Liver (tissue), 9 donors: Measurements from ENCODE around the gene SLC35E1. TPM values are rescaled to one million over a fixed set of nuclear protein-coding genes. Genes with fewer than 3 reads are reported as not detected.

Source experiments
- DNase-seq: peaks from one replicate; pipeline ENCODE4 v3.0.0-alpha.2; 2017; ENCODE audit warnings: low spot score
- H3K27ac ChIP-seq, 2 donors: one replicate each; pipeline ENCODE4 v1.7.0; 2013; ENCODE audit warnings: inconsistent platforms in 2 of 2, low read length in 2 of 2, control low read depth in 1 of 2, low read depth in 1 of 2, mild to moderate bottlenecking in 1 of 2
- H3K27me3 ChIP-seq, 4 donors: one replicate each; pipeline versions ENCODE4 v1.6.1 to v1.7.0; 2013; ENCODE audit warnings: low read length in 3 of 4, inconsistent platforms in 1 of 4, mild to moderate bottlenecking in 1 of 4, moderate library complexity in 1 of 4; ENCODE audit not compliant: control insufficient read depth in 4 of 4, insufficient read depth in 4 of 4
- H3K36me3 ChIP-seq, 4 donors: one replicate each; pipeline versions ENCODE4 v1.6.1 to v1.7.0; 2013; ENCODE audit warnings: low read length in 3 of 4, mild to moderate bottlenecking in 3 of 4, low read depth in 1 of 4, moderate library complexity in 1 of 4; ENCODE audit not compliant: control insufficient read depth in 4 of 4, insufficient read depth in 3 of 4
- H3K4me1 ChIP-seq, 4 donors: one replicate each; pipeline versions ENCODE4 v1.6.1 to v1.7.0; 2013; ENCODE audit warnings: low read length in 3 of 4, mild to moderate bottlenecking in 3 of 4, moderate library complexity in 1 of 4; ENCODE audit not compliant: control insufficient read depth in 4 of 4, insufficient read depth in 4 of 4
- H3K4me3 ChIP-seq, 3 donors: one replicate each; pipeline versions ENCODE4 v1.6.1 to v1.7.0; 2013; ENCODE audit warnings: low read length in 3 of 3, control low read depth in 1 of 3, low read depth in 1 of 3, mild to moderate bottlenecking in 1 of 3
- H3K9ac ChIP-seq, 2 donors: one replicate each; pipeline ENCODE4 v1.7.0; 2013; ENCODE audit warnings: low read length in 2 of 2, mild to moderate bottlenecking in 2 of 2, moderate library complexity in 2 of 2, control low read depth in 1 of 2, low read depth in 1 of 2
- H3K9me3 ChIP-seq, 4 donors: one replicate each; pipeline versions ENCODE4 v1.6.1 to v1.7.0; 2013; ENCODE audit warnings: low read length in 3 of 4; ENCODE audit not compliant: control insufficient read depth in 4 of 4
- ATF3 ChIP-seq: IDR thresholded peaks from 2 replicates; pipeline ENCODE4 v1.6.1; 2016; ENCODE audit warnings: antibody characterized with exemption
- CTCF ChIP-seq: fragments of 150-350 bp; IDR thresholded peaks from 2 replicates; pipeline ENCODE4 v1.5.1; 2017; ENCODE audit warnings: improper control_type of control experiment, low read depth, low read length; ENCODE audit not compliant: missing input control
- EGR1 ChIP-seq, 2 donors: IDR thresholded peaks; 2 replicates each; pipeline ENCODE4 v1.6.1; 2016 to 2018; ENCODE audit warnings: antibody characterized with exemption in 2 of 2, low read depth in 2 of 2
- FOXA1 ChIP-seq: IDR thresholded peaks from 2 replicates; pipeline ENCODE4 v1.6.1; 2016; ENCODE audit warnings: antibody characterized with exemption
- FOXA2 ChIP-seq: IDR thresholded peaks from 2 replicates; pipeline ENCODE4 v1.6.1; 2016; ENCODE audit warnings: antibody characterized with exemption
- GABPA ChIP-seq, 2 donors: IDR thresholded peaks in 1 of 2; conservative IDR thresholded peaks in 1 of 2; 2 replicates each; pipeline ENCODE4 v1.6.1; 2016; ENCODE audit warnings: antibody characterized with exemption in 2 of 2, mild to moderate bottlenecking in 1 of 2, moderate library complexity in 1 of 2
- HNF4A ChIP-seq, 2 donors: conservative IDR thresholded peaks; 2 replicates each; pipeline ENCODE4 v1.6.1; 2016; ENCODE audit warnings: antibody characterized with exemption in 2 of 2, mild to moderate bottlenecking in 2 of 2
- HNF4G ChIP-seq: IDR thresholded peaks from 2 replicates; pipeline ENCODE4 v1.6.1; 2016; ENCODE audit warnings: antibody characterized with exemption
- JUND ChIP-seq, 2 donors: IDR thresholded peaks; 2 replicates each; pipeline ENCODE4 v1.6.1; 2016; ENCODE audit warnings: antibody characterized with exemption in 2 of 2
- MAX ChIP-seq: IDR thresholded peaks from 2 replicates; pipeline ENCODE4 v1.6.1; 2016; ENCODE audit warnings: antibody characterized with exemption
- NR2F2 ChIP-seq: IDR thresholded peaks from 2 replicates; pipeline ENCODE4 v1.6.1; 2016; ENCODE audit warnings: antibody characterized with exemption
- RAD21 ChIP-seq, 2 donors: IDR thresholded peaks; 2 replicates each; pipeline ENCODE4 v1.6.1; 2016; ENCODE audit warnings: antibody characterized with exemption in 2 of 2, mild to moderate bottlenecking in 2 of 2
- REST ChIP-seq: IDR thresholded peaks from 2 replicates; pipeline ENCODE4 v1.6.1; 2016; ENCODE audit warnings: antibody characterized with exemption, mild to moderate bottlenecking
- RXRA ChIP-seq, 2 donors: IDR thresholded peaks; 2 replicates each; pipeline ENCODE4 v1.6.1; 2017 to 2018; ENCODE audit warnings: antibody characterized with exemption in 2 of 2, mild to moderate bottlenecking in 1 of 2
- SP1 ChIP-seq: IDR thresholded peaks from 2 replicates; pipeline ENCODE4 v1.6.1; 2018; ENCODE audit warnings: antibody characterized with exemption, mild to moderate bottlenecking
- TAF1 ChIP-seq: conservative IDR thresholded peaks from 2 replicates; pipeline ENCODE4 v1.6.1; 2016; ENCODE audit warnings: antibody characterized with exemption, mild to moderate bottlenecking
- YY1 ChIP-seq: IDR thresholded peaks from 2 replicates; pipeline ENCODE4 v1.6.1; 2016; ENCODE audit warnings: antibody characterized with exemption, mild to moderate bottlenecking
- ZBTB33 ChIP-seq: IDR thresholded peaks from 2 replicates; pipeline ENCODE4 v1.6.1; 2016; ENCODE audit warnings: antibody characterized with exemption
- WGBS: extraction: QIAGEN DNeasy Blood & Tissue Kit; methylation state at CpG from one replicate; pipeline ENCODE4 v1.1.7; 2013; 5-methylcytosine and 5-hydroxymethylcytosine counted together
- polyA plus RNA-seq, 2 donors: library from polyadenylated mRNA; stranded (reverse) in 1 of 2; unstranded in 1 of 2; fragments of 200-250 nt in 1 of 2; fragments of >200 nt in 1 of 2; fragmentation: Nextera tagmentation in 1 of 2; extraction: Ambion mirVana in 1 of 2; gene quantifications; one replicate each; pipeline versions ENCODE4 v1.2.1 to v1.2.3, GENCODE V29; 2013 to 2015
- total RNA-seq, 2 donors: library from RNA; depleted of rRNA; stranded (reverse); fragments of >200 nt; gene quantifications; one replicate each; pipeline ENCODE4 v1.2.3, GENCODE V29; 2014
- donor health status: healthy.
- donor health status: healthy.
- donor health status: healthy.
- donor health status: healthy.
- donor health status: healthy.

The SLC35E1 gene
- total and polyA plus RNA-seq, 4 donors: 11.2 to 20.5 (median 12.1) TPM

GRCh38 chr19:16530540-16531379, 41.5 kb downstream of the SLC35E1 start:
- Histone ChIP-seq H3K9ac (no peak overlapping the region), H3K27ac (no peak overlapping the region), H3K9me3 (no peaks in the 10 kb centered on the region), H3K4me1 (peaks cover 4 to 25% (median 19%) of the 10 kb centered on the region in 4 donors), H3K4me3 (no peak overlapping the region), H3K36me3 (peaks cover 41 to 83% (median 56%) of the 10 kb centered on the region in 4 donors), H3K27me3 (no peaks in the 10 kb centered on the region)
- TF ChIP-seq HNF4A (conservative IDR thresholded peaks at IDR 0.05): no peak
- TF ChIP-seq TAF1: no peak
- no peak for TF ChIP-seq EGR1 (IDR thresholded peaks at IDR 0.05; ENCODE audit: low read depth in 2 of 2)
- TF ChIP-seq HNF4G: no peak
- no peak for TF ChIP-seq ATF3
- TF ChIP-seq FOXA1: no peak
- no peak for TF ChIP-seq CTCF
- TF ChIP-seq SP1: no peak
- no peak for TF ChIP-seq JUND (IDR thresholded peaks at IDR 0.05)
- no peak for TF ChIP-seq MAX
- no peak for TF ChIP-seq ZBTB33
- TF ChIP-seq GABPA (IDR thresholded peaks at IDR 0.05 in 1 of 2, conservative IDR thresholded peaks at IDR 0.05 in 1 of 2): no peak
- no peak for TF ChIP-seq NR2F2
- no peak for TF ChIP-seq RXRA (IDR thresholded peaks at IDR 0.05)
- TF ChIP-seq RAD21 (IDR thresholded peaks at IDR 0.05): no peak
- TF ChIP-seq YY1: no peak
- no peak for TF ChIP-seq REST
- no peak for TF ChIP-seq FOXA2
- DNase-seq: no peak
- WGBS: 82% methylated on average over 43 of the region's 43 CpGs
